GM19324 (cell line): ENCODE results near the gene MIPEP.

Source experiments
- ATAC-seq: cut with Tn5 transposase; IDR thresholded peaks from one replicate; pipeline ENCODE4 v1.9.1; 2021; ENCODE audit warnings: mild to moderate bottlenecking, moderate library complexity; ENCODE audit not compliant: unreplicated experiment, low FRiP score

The MIPEP gene

DNA sequence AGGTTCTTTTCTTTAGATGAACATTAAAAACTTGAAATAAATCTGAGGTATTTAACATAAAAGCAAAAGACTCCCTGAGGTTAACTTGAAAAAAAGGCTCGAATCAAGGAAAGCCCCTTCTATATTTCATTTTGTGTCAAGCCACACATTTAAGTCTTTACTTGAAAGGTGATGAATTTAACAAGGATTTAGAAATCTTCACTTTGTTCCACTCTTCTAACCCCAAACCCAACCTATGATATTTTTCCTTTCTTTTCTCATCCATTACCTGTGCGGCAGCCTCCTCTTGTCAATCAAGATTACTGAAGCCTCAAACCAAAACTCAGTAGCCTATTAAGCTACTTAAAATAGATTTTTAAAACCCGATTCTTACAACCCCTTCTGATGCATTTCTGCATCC, 33.8 kb downstream of the MIPEP start:
- ATAC-seq: no peak

DNA sequence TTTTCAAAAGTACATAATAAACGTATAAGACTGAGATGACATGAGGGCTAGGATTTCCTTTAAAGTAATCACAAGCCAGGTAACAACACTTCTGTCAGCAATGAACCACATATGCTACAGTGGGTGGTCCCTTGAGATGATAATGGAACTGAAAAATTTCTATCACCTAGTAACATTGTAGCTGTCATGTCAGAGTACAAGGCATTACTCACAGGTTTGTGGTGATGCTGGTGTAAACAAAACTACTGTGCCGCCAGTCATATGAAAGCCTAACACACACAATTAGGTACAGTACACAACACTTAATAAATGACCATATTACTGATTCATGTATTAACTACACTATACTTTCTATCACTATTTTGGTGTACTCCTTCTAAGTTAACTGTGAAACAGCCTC, 36.8 kb downstream of the MIPEP start:
- ATAC-seq: no peak

DNA sequence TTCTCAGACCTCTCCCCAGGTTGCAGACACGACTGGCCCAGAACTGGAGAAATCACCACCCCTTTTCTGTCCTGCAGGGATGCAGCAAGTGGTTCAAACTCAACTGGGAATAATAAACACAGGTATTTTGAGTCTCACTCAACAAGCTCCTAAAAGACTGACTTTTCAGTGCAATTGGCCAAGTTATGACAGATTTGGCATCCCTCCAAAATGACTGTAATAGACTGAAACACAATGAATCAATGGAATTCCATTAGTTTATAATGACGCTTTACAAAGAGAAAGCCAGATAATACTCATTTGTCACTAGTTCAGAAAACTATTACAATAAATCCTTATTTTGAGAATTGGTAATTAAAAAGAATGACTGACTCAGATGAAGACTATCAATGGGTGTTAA, 38.1 kb downstream of the MIPEP start:
- ATAC-seq: no peak

DNA sequence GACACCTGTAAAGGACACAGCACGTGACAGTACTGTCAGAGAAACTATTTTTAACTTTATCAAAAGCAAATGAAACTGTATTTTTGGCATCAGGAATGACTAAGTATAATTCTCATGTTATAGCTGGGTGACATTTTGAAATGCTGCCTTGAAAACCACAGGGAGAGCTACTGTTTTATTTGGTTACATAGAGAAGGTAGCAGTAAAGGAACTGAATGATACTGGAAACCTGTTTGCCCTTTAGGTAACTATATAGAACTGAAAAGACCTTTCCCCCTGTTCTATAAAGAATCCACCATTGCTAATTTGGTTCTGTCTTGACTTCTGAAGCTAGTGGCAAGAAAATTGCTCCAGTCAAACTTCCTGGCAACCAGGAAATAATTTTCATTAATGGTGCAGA, 39.1 kb downstream of the MIPEP start:
- ATAC-seq: no peak

DNA sequence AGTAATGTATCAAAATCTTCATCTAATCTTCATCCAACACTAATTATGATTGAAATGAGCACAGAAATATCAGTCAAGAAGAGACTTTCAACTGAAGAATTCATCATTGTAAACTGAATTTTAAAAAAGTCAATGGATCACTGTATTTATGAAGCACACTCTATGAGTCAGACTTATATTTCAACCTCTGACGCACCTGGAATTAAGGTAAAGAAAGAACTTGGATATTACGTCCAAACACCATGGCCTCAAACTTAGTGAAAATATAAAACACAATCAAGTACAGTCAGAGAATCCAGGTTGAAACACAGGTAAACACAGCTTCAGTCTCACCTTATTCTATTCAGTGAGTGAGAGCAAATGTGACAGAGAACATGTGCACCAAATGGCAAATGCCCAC, 39.5 kb downstream of the MIPEP start:
- no peak for ATAC-seq

DNA sequence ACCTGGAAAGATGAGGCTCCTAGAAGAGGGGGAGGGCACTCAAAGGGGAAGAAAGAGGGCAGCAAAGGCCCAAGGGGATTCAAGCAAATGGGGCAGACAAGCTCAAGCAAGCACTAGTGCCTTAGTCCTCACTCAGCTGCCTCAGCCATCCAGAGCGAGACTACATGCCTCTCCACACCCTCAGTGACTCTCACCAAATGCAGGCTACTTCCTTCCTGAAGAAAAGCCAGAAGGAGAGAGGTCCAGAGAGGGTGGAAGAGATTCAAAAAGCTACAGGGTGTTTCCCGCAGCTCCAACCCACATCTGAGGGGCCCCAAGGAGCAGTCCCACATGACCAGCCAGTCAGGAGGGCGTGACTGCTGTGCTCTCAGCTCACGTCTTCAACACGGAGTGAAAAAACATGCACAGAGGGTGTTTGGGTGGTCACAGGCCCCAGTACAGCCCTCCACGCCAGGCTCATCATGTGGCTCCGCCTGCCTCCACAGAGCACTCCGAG, 40.5 kb downstream of the MIPEP start:
- ATAC-seq: no peak

DNA sequence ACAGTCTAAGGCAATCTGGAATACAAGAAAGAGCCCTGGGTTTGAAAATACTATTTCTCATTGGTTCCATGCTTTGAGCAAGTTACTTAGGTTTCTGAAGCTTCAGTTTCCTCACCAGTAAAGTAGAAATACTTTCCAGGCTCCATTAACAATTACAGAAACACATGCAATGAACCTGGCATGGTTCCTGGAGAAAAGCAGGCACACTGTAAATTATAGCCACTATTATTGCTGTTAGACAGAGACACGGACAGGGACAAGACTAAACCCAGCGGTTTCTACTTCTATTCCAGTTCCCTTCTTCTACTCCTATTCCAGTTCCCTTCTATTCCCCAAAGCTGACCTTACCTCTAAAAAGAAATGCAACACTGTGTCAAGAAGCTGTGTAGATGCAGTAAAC, 41.2 kb downstream of the MIPEP start:
- no peak for ATAC-seq

DNA sequence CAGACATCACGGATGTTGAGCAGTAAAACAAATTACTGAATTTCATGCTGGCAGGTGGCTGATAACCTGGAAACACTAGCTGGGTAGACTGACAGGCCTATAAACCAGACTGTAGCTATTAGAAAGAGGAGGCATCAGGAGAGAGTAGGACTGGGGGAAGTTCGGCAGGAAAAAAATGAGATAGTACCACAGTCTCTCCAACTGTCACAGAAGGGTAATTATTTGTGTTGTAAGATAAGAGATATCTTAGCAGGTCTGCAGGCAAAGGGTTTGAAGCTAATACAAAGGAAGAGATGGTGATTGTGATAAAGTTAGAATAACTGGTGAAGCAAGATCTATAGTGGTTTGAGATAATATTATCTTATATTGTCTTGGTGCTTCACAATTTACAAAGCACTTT, 41.7 kb downstream of the MIPEP start:
- no peak for ATAC-seq

DNA sequence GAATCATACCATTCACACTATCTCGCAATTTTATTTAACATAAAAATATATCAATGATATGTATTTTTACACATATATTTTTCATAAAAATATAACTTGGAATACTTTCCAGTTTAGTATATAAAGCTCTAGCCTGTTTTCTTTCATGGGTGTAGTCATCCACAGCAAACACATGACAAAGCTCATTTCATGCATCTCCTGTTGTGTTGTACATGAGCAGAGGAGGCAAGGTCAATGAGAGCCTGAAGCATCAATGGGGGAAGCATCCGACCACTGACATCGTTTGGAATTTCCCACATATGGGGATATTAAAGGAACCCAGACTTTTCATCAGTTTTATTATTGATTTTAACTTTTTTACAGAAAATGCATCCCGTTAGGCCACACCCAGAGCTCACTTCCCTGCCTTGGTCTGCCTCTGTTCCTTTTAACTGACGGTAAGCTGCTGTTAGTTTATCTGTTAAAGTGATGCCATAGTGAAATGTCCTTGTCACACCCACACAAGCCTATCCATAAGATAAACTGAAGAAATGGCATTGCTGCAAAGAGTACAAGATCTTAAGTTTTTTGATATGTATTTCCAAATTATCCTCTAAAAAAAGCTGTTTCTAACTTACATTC, 44.0 kb downstream of the MIPEP start:
- no peak for ATAC-seq

DNA sequence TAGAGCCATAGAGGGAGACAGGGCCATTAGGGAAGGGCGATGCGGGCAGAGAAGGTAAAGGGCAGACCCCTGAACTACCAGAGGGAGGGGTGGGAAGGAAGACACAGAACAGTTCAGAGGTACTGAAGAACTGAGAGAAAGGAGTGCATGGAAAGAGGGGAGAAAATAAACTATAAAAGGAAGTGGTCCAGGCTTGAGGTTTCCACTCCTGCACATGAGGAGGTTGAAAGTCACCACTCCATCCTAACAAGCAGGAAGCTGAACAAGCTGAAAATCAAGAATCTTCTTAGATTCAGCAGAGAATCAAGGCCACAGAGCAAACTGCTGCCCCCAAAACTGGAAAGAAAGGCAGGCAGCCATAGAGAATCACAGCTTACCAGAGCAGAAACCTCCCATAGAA, 45.1 kb downstream of the MIPEP start:
- no peak for ATAC-seq

GRCh38 chr13:23843436-23843835, 45.8 kb downstream of the MIPEP start:
- no peak for ATAC-seq

DNA sequence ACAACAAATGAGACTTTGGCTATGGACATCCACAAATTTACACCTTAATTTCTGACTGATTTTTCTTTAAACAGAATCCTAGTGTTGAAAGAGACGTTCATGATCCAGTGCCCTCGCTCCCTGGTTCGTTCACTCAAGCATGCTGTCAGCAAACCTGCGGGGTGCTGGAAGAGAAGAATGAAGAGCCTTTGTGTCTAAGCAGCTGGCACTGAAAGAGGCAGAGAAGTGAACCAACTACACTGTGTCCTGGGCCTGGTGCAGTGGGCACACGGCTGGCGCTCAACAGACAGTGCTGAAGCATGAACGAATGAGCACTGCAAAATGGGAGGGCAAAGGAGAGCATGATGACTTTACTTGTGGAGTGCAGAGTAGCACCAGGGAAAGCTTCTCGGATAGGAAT, 46.8 kb downstream of the MIPEP start:
- ATAC-seq: no peak

- ATAC-seq: no peak
Observed at GRCh38 chr13:23833733-23834611, 55.2 kb downstream of the MIPEP start.

GRCh38 chr13:23828866-23829265, 60.3 kb downstream of the MIPEP start:
- no peak for ATAC-seq

DNA sequence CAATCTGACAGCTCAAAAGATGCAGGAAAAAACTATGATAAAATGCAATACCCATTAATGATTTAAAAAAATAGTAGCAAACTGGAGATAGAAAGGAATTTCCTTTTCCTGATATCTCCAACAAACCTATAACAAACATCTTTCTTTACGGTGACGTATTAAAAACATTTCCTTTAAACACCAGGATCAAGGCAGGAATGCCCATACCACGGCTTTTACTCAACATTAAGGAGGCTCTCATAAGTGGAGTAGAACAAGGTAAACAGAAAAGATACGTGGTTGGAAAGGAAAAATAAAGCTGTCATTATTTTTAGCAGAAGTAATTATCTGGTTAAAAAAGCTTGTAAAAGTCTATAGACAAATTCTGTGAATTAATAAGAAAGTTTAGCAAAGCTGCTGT, 61.1 kb downstream of the MIPEP start:
- ATAC-seq: no peak

- no peak for ATAC-seq
Observed at GRCh38 chr13:23825179-23825578, 64.0 kb downstream of the MIPEP start.

DNA sequence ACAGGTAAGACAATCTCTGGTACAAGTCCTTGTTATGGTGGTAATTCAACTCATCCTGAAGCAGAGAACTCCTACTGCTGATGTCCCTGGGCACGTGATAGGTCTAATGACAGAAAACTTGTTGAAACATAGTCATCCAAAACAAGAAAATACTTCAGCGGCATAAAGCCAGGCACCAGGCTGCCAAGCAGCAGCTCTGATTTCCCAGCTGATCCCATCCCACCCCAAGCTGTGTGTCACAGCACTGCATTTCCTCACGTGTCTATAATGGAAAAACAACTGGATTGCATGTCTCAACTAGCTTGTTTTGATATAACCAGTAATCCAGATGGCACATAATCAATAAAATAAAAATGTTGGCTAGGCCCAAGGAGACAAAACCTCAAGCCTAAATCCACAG, 64.8 kb downstream of the MIPEP start:
- no peak for ATAC-seq

DNA sequence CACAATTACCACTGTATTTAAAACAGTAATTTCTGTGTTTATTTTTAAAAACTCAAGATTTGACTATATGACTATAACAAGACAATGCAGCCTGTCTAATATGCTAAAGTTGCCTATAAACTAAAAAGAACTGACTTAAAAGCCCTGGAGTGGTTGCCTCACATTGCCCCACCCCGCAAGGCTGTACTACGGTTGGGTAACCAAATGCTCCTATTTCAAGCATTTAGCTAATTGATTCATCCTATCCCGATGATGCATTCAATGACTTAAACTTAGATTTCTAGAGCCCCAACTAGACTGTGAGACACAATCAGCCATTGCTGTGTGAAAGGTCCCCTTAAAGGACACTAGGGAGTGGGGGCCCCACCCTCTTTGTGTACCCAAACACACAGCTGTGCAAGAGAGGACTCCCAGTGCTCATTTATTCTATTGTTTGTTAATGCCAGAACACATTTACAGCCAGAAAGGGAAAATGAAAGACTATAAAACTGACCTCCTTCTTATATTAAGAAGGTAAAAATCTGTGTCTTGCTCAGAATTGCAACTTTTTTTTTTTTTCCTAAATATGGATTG, 66.9 kb downstream of the MIPEP start:
- no peak for ATAC-seq

DNA sequence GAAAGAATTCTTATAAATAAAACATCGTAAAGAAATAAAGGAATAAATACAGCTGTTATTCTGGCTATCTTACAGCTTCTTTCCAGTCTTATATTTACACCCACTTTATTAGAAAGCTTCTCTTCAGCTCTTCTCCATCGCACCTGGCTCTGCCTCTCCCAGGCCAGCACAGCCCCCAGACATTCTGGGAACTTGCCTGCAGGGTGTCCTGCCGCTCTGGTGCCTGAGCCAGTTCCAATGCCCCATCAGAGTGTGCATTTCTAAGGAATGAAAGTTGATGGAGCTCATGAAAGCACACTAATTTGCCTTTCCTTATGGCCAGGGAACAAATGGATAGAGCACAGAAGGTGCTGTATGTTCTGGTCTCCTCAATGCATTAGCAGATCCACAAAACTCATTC, 68.7 kb downstream of the MIPEP start:
- ATAC-seq: no peak

- ATAC-seq: no peak
Observed at GRCh38 chr13:23817830-23818229, 71.4 kb downstream of the MIPEP start.

DNA sequence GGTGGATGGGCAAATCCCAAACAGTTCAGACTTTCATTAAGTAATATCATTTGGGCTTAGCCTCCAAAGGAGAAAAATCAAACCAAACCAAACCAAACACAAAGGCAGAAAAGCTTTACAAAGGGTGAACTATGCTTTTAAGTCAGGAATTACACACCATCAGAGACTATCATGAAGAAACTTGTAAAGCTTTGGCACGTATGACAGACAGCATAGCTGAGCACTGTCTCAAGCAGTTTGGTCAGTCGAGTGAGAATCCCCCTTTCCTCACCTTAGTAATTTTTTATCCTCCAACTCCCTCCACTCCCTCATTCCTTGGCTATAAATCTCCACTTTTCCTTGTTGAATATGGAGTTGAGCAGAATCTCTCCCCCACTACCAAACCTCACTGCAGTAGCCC, 72.1 kb downstream of the MIPEP start:
- no peak for ATAC-seq

- ATAC-seq: no peak
Observed at GRCh38 chr13:23813635-23814034, 75.6 kb downstream of the MIPEP start.
